IMR-90 (cell line): ENCODE measurements around the gene FAM124A. TPM values are rescaled to one million over a fixed set of nuclear protein-coding genes. Genes with fewer than 3 reads are reported as not detected.

Experiments used
- ATAC-seq: fragments of 200-7000 bp; cut with Tn5 transposase; 2 replicates; pipeline ENCODE4 v1.9.1; 2020; ENCODE audit warnings: low read depth, mild to moderate bottlenecking, moderate library complexity
- BruUV-seq: library from RNA; stranded (reverse); fragments of 400-500 nt; replicated peaks from 2 replicates; lab custom pipeline; 2021; lab: Mats Ljungman, UMichigan
- CTCF ChIA-PET: fragments of 300-600 bp; formaldehyde crosslinking; extraction: SDS; loops from one replicate; lab custom pipeline; 2021; ENCODE audit warnings: antibody characterized with exemption; lab: Yijun Ruan, JAX
- POLR2A ChIA-PET: fragments of 300-600 bp; sonication (Branson Sonifier 250); formaldehyde crosslinking; loops from one replicate; lab custom pipeline; 2022; ENCODE audit warnings: antibody characterized with exemption; ENCODE audit not compliant: unreplicated experiment; lab: Charles Lee
- DNase-seq: peaks from one replicate; pipeline ENCODE4 v3.0.0; 2013
- H2AFZ ChIP-seq: replicated peaks from 2 replicates; pipeline ENCODE3; 2013; ENCODE audit warnings: low read length, mild to moderate bottlenecking; ENCODE audit not compliant: poor library complexity
- H2AK5ac ChIP-seq: 2 replicates; pipeline ENCODE4 v1.6.1; 2013; ENCODE audit warnings: low read depth, low read length, inconsistent platforms
- H2AK9ac ChIP-seq: replicated peaks from 2 replicates; pipeline ENCODE3; 2013; ENCODE audit warnings: mild to moderate bottlenecking, low read depth, low read length, moderate library complexity; ENCODE audit not compliant: poor library complexity
- H2BK120ac ChIP-seq: 2 replicates; pipeline ENCODE4 v1.6.1; 2013; ENCODE audit warnings: low read depth, low read length, inconsistent platforms
- H2BK15ac ChIP-seq: 3 replicates; pipeline ENCODE4 v1.6.1; 2013; ENCODE audit warnings: low read depth, low read length, inconsistent platforms
- H2BK20ac ChIP-seq: 2 replicates; pipeline ENCODE4 v1.6.1; 2013; ENCODE audit warnings: low read depth, mild to moderate bottlenecking, inconsistent platforms, low read length, moderate library complexity
- H2BK5ac ChIP-seq: 2 replicates; pipeline ENCODE4 v1.6.1; 2013; ENCODE audit warnings: mild to moderate bottlenecking, low read depth, low read length, inconsistent platforms; ENCODE audit not compliant: poor library complexity, severe bottlenecking
- H3K14ac ChIP-seq: replicated peaks from 2 replicates; pipeline ENCODE4 v1.6.1; 2013; ENCODE audit warnings: low read depth, low read length, inconsistent platforms
- H3K18ac ChIP-seq: 2 replicates; pipeline ENCODE4 v1.6.1; 2013; ENCODE audit warnings: low read depth, low read length, control low read depth
- H3K23ac ChIP-seq: 2 replicates; pipeline ENCODE4 v1.6.1; 2013; ENCODE audit warnings: low read depth, low read length, inconsistent platforms
- H3K27ac ChIP-seq: 2 replicates; pipeline ENCODE4 v1.5.1; 2013; ENCODE audit warnings: mild to moderate bottlenecking, control low read depth, low read length; ENCODE audit not compliant: insufficient read depth
- H3K27me3 ChIP-seq: 2 replicates; pipeline ENCODE4 v1.6.1; 2013; ENCODE audit warnings: low read length; ENCODE audit not compliant: control insufficient read depth, insufficient read depth
- H3K36me3 ChIP-seq: 2 replicates; pipeline ENCODE4 v1.6.1; 2013; ENCODE audit warnings: low read length, mixed read lengths; ENCODE audit not compliant: control insufficient read depth, insufficient read depth
- H3K4ac ChIP-seq: 2 replicates; pipeline ENCODE4 v1.6.1; 2013; ENCODE audit warnings: low read depth, low read length, inconsistent platforms
- H3K4me1 ChIP-seq: 2 replicates; pipeline ENCODE4 v1.6.1; 2013; ENCODE audit warnings: low read length, mixed read lengths; ENCODE audit not compliant: control insufficient read depth, insufficient read depth
- H3K4me2 ChIP-seq: 2 replicates; pipeline ENCODE4 v1.6.1; 2013; ENCODE audit warnings: low read depth, mild to moderate bottlenecking, control low read depth, low read length, moderate library complexity
- H3K4me3 ChIP-seq: 2 replicates; pipeline ENCODE4 v1.5.1; 2013; ENCODE audit warnings: low read depth, mild to moderate bottlenecking, control low read depth, low read length, moderate library complexity; ENCODE audit not compliant: insufficient read depth
- H3K56ac ChIP-seq: 2 replicates; pipeline ENCODE4 v1.6.1; 2013; ENCODE audit warnings: low read length, inconsistent platforms; ENCODE audit not compliant: insufficient read depth; ENCODE audit errors: extremely low read depth
- H3K79me1 ChIP-seq, 2 experiments: 2 replicates each; pipeline ENCODE4 v1.6.1; 2013; ENCODE audit warnings: low read length in 2 of 2, inconsistent platforms in 1 of 2, low read depth in 1 of 2
- H3K9ac ChIP-seq: 2 replicates; pipeline ENCODE4 v1.6.1; 2013; ENCODE audit warnings: low read depth, low read length, control low read depth
- H3K9me1 ChIP-seq: 2 replicates; pipeline ENCODE4 v1.6.1; 2013; ENCODE audit warnings: low read length, inconsistent platforms; ENCODE audit not compliant: insufficient read depth
- H3K9me3 ChIP-seq: 2 replicates; pipeline ENCODE4 v1.6.1; 2013; ENCODE audit warnings: low read length; ENCODE audit not compliant: control insufficient read depth, insufficient read depth
- H4K20me1 ChIP-seq: 2 replicates; pipeline ENCODE4 v1.6.1; 2013; ENCODE audit warnings: low read length, inconsistent platforms; ENCODE audit not compliant: insufficient read depth
- H4K5ac ChIP-seq: 2 replicates; pipeline ENCODE4 v1.6.1; 2013; ENCODE audit warnings: mild to moderate bottlenecking, low read depth, low read length, control low read depth
- H4K8ac ChIP-seq, 2 experiments: 2 replicates each; pipeline ENCODE4 v1.6.1; 2013; ENCODE audit warnings: low read depth in 2 of 2, low read length in 2 of 2, control low read depth in 1 of 2, inconsistent platforms in 1 of 2
- H4K91ac ChIP-seq: 2 replicates; pipeline ENCODE4 v1.6.1; 2013; ENCODE audit warnings: low read depth, low read length, inconsistent platforms; ENCODE audit not compliant: insufficient read depth
- MAZ ChIP-seq: IDR thresholded peaks from 2 replicates; pipeline ENCODE4 v1.6.1; 2012; ENCODE audit warnings: low read depth, mild to moderate bottlenecking, low read length, improper control_type of control experiment, moderate library complexity, borderline replicate concordance
- MXI1 ChIP-seq: IDR thresholded peaks from 2 replicates; pipeline ENCODE4 v1.6.1; 2012; ENCODE audit warnings: low read depth, mild to moderate bottlenecking, low read length, moderate library complexity, borderline replicate concordance
- POLR2A ChIP-seq: IDR thresholded peaks from 2 replicates; pipeline ENCODE4 v1.6.1; 2012; ENCODE audit warnings: mild to moderate bottlenecking, low read depth, low read length
- RFX5 ChIP-seq: IDR thresholded peaks from 2 replicates; pipeline ENCODE4 v1.8.0; 2012; ENCODE audit warnings: low read depth, mild to moderate bottlenecking, low read length, moderate library complexity
- WGBS, 2 experiments: methylation state at CpG; one replicate each; pipeline versions ENCODE4 v1.1.5 to v1.1.7; 2013; ENCODE audit warnings: missing lambda C conversion rate in 2 of 2; ENCODE audit not compliant: insufficient read length in 1 of 2; ENCODE audit errors: extremely low coverage in 2 of 2; 5-methylcytosine and 5-hydroxymethylcytosine counted together
- dilution Hi-C: fragments of 300-500 bp; cut with HindIII; formaldehyde crosslinking; loops from one replicate; pipeline ENCODE4 v1.14.3; 2018; ENCODE audit warnings: low sequenced_read_pairs; ENCODE audit not compliant: unreplicated experiment
- in situ Hi-C: fragments of 300-500 bp; cut with MboI; formaldehyde crosslinking; loops from 3 replicates; pipeline ENCODE4 v1.14.3; 2019; ENCODE audit warnings: low sequenced_read_pairs, inconsistent platforms, mixed read lengths
- intact Hi-C: fragments of 100-400 bp; cut with micrococcal nuclease; formaldehyde crosslinking; loops from 2 replicates; pipeline ENCODE4 v1.10.0; 2022
- polyA plus RNA-seq, 3 experiments: library from polyadenylated mRNA; depleted of rRNA; stranded (reverse); fragments of >200 nt; gene quantifications; 2 replicates each; pipeline ENCODE4 v1.2.3, GENCODE V29; 2012; ENCODE audit warnings: low replicate concordance in 1 of 3
- total RNA-seq: library from RNA; depleted of rRNA; stranded (reverse); fragments of >200 nt; gene quantifications from 2 replicates; pipeline ENCODE4 v1.2.3, GENCODE V29; 2012

FAM124A gene
- total and polyA plus RNA-seq, 2 of the 4 experiments (the other 2 are of a cell fraction) = 0.03 TPM; not detected in 1

DNA sequence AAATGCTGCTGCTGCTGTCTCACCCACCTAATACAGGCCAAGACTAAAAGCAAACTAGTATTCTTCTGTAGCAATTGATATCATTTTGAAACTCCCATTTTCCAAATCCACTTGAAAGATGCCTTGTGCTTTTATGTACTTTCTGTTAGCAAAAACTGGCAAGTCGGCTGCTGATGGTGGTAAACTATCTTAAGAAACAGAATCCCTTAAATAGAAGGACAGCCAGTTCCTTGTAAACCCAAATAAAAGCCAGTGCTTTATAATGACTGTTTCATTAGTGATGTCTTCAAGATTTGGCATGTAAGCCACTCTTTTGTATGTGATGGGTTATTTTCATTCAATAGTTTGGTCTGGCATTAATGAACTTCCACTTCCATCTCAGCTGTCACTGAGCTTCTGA lies 5.2 kb downstream of the FAM124A start:
- ChIA-PET POLR2A (no interaction called here), CTCF (interaction anchor here (0.6 to 1.1 kb wide), 3 partner anchors 9 to 811 kb away, joined by 3 to 4 read pairs (median 4); no protein-coding TSS in a partner anchor)
- no peak overlapping the region for H2AK5ac ChIP-seq
- DNase-seq (no peak), ATAC-seq (no peak)
- no peak overlapping the region for H3K4ac ChIP-seq
- no peak overlapping the region for H3K23ac ChIP-seq
- no peak for TF ChIP-seq POLR2A
- TF ChIP-seq RFX5 = no peak
- no peak for TF ChIP-seq MXI1
- TF ChIP-seq MAZ = no peak
- no peaks in the 10 kb centered on the region for H4K20me1 ChIP-seq
- H3K4me3 ChIP-seq = no peak overlapping the region
- in situ Hi-C loops (no loop called here), intact Hi-C loops (loop anchor here (10.0 kb wide), 1 partner anchor 577 kb away; the partner anchor contains the start of gene DHRS12), dilution Hi-C loops (no loop called here)
- H3K56ac ChIP-seq = no peak overlapping the region
- no peak overlapping the region for H3K18ac ChIP-seq
- BruUV-seq = no TSS peak
- no peaks in the 10 kb centered on the region for H3K9me1 ChIP-seq
- no peak overlapping the region for H4K8ac ChIP-seq
- H3K4me1 ChIP-seq = no peaks in the 10 kb centered on the region
- no peak overlapping the region for H3K14ac ChIP-seq
- H4K5ac ChIP-seq = no peak overlapping the region
- H2BK15ac ChIP-seq = no peak overlapping the region
- H2AFZ ChIP-seq = no peak overlapping the region
- H3K9me3 ChIP-seq = no peaks in the 10 kb centered on the region
- H3K4me2 ChIP-seq = no peak overlapping the region
- no peak overlapping the region for H2BK5ac ChIP-seq
- H2BK20ac ChIP-seq = no peak overlapping the region
- WGBS, 2 experiments = no CpG with 5 or more reads among the region's 1 CpG
- no peak overlapping the region for H3K27ac ChIP-seq
- H2AK9ac ChIP-seq = no peak overlapping the region
- H2BK120ac ChIP-seq = no peak overlapping the region
- no peak overlapping the region for H4K91ac ChIP-seq
- H3K27me3 ChIP-seq = peaks cover 55% of the 10 kb centered on the region
- no peak overlapping the region for H3K9ac ChIP-seq
- no peaks in the 10 kb centered on the region for H3K79me1 ChIP-seq
- no peaks in the 10 kb centered on the region for H3K36me3 ChIP-seq
